Chondrocyte (in vitro differentiated cells): ENCODE data around the gene ARHGEF4. TPM values are rescaled to one million over a fixed set of nuclear protein-coding genes. Genes with fewer than 3 reads are reported as not detected.

Source experiments
- DNase-seq: peaks from one replicate; pipeline ENCODE4 v3.0.0; 2021; ENCODE audit warnings: mixed read lengths, low spot score
- H3K27ac Mint-ChIP-seq: one replicate; pipeline ENCODE4 v1.8.0; 2021; ENCODE audit warnings: mild to moderate bottlenecking, moderate library complexity, mixed read lengths; ENCODE audit not compliant: unreplicated experiment
- H3K27me3 Mint-ChIP-seq: 2 replicates; pipeline ENCODE4 v1.8.0; 2021; ENCODE audit warnings: low read depth, mixed read lengths
- H3K36me3 Mint-ChIP-seq: 2 replicates; pipeline ENCODE4 v1.8.0; 2021; ENCODE audit warnings: low read depth, mixed read lengths
- H3K4me1 Mint-ChIP-seq: 2 replicates; pipeline ENCODE4 v1.8.0; 2021; ENCODE audit warnings: low read depth, mild to moderate bottlenecking, mixed read lengths
- H3K4me3 Mint-ChIP-seq: one replicate; pipeline ENCODE4 v1.8.0; 2021; ENCODE audit warnings: mild to moderate bottlenecking, moderate library complexity, mixed read lengths; ENCODE audit not compliant: unreplicated experiment
- H3K9me3 Mint-ChIP-seq: 2 replicates; pipeline ENCODE4 v1.8.0; 2021; ENCODE audit warnings: low read depth, mixed read lengths
- total RNA-seq: library from RNA; stranded (reverse); gene quantifications from 3 replicates; pipeline ENCODE4 v1.2.1, GENCODE V29; 2021
- TF ChIP-seq, protein P1 (sequence below): fragments of 200-600 bp; sonication (generic); IDR thresholded peaks from 2 replicates; pipeline ENCODE4 v1.5.0; 2021; ENCODE audit warnings: antibody characterized with exemption, mild to moderate bottlenecking, moderate library complexity

Gene ARHGEF4
- total RNA-seq, 1 donor from 2014 or later, result 12.3 TPM

DNA sequence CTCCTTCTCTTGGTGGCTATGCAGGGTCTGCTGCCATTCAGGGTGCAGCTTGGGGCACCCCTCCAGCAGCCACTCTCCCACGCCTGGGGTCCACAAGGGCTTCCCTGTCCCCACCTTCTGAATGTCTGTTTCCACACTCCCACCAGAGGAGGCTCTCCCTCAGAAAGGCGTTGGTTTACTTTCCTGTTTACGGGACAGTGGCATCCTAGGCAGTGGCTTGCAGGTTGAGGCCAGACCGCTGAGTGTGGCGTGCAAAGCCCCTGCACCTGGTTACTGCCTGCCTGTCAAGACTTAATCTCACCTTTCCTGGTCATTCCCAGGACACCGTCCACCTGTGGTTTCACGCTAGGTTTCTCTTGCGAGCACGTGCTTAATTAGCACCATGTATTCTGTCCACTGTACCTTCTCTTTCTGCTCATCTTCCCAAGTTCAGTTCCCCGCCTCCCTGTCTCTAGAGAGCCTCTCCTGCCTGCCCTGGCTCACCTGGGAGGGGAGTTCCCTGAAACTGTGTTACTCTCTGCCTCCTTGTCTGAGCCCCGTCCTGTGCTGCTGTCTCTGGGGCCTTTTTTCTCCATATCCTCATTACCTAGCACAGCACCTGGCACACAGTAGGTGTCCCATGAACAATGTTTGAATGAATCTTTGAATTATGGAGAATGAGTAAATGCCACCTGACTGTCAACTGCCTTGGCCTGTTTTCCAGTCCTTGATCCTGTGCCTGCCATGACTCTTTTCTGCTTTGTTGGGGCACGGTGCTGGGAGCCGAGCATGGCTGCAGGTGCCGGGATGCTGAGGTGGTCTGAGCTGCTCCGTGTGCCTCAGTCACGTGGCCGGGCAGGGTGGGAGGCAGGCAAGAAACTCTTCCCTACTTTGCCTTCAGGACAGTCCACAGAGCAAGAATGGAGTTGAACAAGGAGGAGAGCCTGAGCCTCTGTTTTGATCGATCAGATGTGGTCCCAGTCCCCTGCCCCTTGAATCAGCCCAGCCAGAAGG lies 56.4 kb downstream of the ARHGEF4 start:
- no peaks in the 10 kb centered on the region for H3K4me1 Mint-ChIP-seq
- H3K36me3 Mint-ChIP-seq, result no peaks in the 10 kb centered on the region
- TF ChIP-seq, protein P1, sequence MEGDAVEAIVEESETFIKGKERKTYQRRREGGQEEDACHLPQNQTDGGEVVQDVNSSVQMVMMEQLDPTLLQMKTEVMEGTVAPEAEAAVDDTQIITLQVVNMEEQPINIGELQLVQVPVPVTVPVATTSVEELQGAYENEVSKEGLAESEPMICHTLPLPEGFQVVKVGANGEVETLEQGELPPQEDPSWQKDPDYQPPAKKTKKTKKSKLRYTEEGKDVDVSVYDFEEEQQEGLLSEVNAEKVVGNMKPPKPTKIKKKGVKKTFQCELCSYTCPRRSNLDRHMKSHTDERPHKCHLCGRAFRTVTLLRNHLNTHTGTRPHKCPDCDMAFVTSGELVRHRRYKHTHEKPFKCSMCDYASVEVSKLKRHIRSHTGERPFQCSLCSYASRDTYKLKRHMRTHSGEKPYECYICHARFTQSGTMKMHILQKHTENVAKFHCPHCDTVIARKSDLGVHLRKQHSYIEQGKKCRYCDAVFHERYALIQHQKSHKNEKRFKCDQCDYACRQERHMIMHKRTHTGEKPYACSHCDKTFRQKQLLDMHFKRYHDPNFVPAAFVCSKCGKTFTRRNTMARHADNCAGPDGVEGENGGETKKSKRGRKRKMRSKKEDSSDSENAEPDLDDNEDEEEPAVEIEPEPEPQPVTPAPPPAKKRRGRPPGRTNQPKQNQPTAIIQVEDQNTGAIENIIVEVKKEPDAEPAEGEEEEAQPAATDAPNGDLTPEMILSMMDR, result no peak
- no peak overlapping the region for H3K27ac Mint-ChIP-seq
- H3K27me3 Mint-ChIP-seq, result peaks cover 23% of the 10 kb centered on the region
- H3K4me3 Mint-ChIP-seq, result no peak overlapping the region
- no peak for DNase-seq
- H3K9me3 Mint-ChIP-seq, result peaks cover 6% of the 10 kb centered on the region

DNA sequence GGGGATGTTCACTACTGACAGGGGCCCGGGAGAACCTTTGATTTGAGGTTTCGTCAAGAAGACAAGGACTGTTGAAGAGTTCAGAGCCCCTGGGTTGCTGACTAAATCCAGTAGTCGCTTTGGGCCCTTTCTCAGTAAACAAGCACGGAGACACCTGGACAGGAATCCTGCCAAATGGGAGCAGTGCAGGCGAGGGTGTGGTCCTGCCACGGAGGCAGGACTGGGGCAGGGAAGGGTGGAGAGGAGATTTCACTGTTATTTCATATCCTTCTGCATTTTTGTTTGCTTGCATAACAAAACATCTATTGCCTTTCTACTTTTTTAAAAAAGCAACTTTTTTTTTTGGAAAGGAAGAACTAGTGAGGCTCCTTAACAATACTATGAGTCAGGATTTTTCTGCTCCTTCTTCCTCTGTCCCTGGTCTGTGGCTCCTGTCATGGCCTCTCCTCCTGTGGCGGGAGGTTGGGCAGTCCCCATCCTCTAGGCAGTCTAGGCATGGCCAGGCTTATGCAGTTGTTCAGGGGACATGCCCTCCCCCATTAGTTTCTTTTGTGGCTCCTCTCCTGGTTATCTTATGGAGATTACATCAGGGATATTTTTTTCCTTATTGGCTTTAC lies 57.7 kb downstream of the ARHGEF4 start:
- no peaks in the 10 kb centered on the region for H3K4me1 Mint-ChIP-seq
- H3K27me3 Mint-ChIP-seq, result peaks cover 29% of the 10 kb centered on the region
- H3K4me3 Mint-ChIP-seq, result no peak overlapping the region
- TF ChIP-seq, protein P1, result no peak
- DNase-seq, result no peak
- H3K9me3 Mint-ChIP-seq, result peaks cover 6% of the 10 kb centered on the region
- H3K36me3 Mint-ChIP-seq, result no peaks in the 10 kb centered on the region
- no peak overlapping the region for H3K27ac Mint-ChIP-seq

DNA sequence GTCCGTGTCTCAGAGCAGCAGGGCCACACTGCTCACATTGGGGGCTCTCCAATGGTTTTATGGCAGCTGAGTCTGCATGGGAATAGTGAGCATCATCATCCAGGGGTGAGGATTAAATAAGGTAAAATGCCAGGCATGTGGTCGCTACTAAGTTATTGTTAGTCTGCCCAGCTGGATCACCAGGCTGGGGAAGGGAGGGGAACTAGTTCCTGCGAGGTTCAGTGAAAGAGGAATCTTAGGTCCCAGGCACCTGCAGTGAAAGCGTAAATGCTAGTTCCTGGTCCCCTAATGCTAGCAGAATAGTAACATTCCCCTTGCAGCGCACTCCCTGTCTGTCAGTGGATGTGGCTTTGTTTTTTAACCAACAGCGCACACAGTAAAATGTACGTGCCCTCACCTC lies 60.1 kb downstream of the ARHGEF4 start:
- no peak overlapping the region for H3K4me3 Mint-ChIP-seq
- H3K36me3 Mint-ChIP-seq, result no peaks in the 10 kb centered on the region
- no peak overlapping the region for H3K27ac Mint-ChIP-seq
- peaks cover 29% of the 10 kb centered on the region for H3K27me3 Mint-ChIP-seq
- peaks cover 6% of the 10 kb centered on the region for H3K9me3 Mint-ChIP-seq
- TF ChIP-seq, protein P1, result no peak
- no peaks in the 10 kb centered on the region for H3K4me1 Mint-ChIP-seq
- no peak for DNase-seq

DNA sequence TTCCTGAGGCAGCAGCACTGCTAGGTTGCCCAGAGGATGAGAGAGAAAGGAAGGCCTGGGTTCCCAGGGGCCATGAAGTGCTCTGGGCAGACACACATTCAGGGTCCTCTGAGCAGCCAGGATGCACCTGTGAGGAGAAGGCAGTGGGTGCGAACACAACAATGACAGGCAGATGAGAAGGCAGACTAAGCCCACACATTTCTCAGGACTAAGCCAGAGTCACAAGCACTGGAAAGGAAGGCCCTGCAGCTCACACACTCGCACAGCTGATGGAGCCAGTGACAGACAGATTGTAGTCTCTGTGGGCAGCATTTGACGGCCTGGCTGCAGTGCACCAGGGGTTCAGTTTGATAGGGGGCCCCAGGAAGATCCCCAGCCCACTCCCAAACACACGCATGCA lies 61.8 kb downstream of the ARHGEF4 start:
- TF ChIP-seq, protein P1, result no peak
- peaks cover 26% of the 10 kb centered on the region for H3K27me3 Mint-ChIP-seq
- H3K4me3 Mint-ChIP-seq, result no peak overlapping the region
- no peaks in the 10 kb centered on the region for H3K4me1 Mint-ChIP-seq
- no peak for DNase-seq
- peaks cover 7% of the 10 kb centered on the region for H3K9me3 Mint-ChIP-seq
- H3K27ac Mint-ChIP-seq, result no peak overlapping the region
- no peaks in the 10 kb centered on the region for H3K36me3 Mint-ChIP-seq

DNA sequence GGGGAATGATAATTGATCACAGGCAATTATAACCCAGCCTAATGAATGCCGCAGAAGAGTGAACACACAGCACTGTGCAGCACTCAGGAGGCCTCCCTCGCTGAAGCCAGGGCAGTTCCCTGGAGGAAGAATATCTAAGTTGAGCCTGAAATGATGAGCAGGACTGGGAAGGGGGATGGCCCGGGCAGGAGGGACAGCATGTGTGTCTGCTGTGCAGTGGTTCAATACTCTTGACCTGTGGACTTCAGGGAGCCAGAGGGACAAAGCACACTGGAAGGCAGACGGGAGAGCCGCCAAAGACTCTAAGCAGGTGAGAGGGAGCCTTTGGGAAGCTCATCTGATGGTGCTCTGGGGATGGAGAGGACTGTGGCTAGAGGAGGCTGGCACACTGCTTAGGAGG lies 62.6 kb downstream of the ARHGEF4 start:
- no peak overlapping the region for H3K27ac Mint-ChIP-seq
- peaks cover 8% of the 10 kb centered on the region for H3K9me3 Mint-ChIP-seq
- no peaks in the 10 kb centered on the region for H3K36me3 Mint-ChIP-seq
- H3K4me3 Mint-ChIP-seq, result no peak overlapping the region
- peaks cover 26% of the 10 kb centered on the region for H3K27me3 Mint-ChIP-seq
- TF ChIP-seq, protein P1, result no peak
- DNase-seq, result no peak
- H3K4me1 Mint-ChIP-seq, result no peaks in the 10 kb centered on the region
